Ramos (cell line): ENCODE data around the gene FAM24A.
"Not testable (repeated sequence)": the region's sequence is repeated elsewhere in the genome, so short reads cannot be mapped to it uniquely, and the experiment has no call there.

Experiments used
- in situ Hi-C: fragments of 300-500 bp; cut with MboI; formaldehyde crosslinking; loops from one replicate; pipeline ENCODE4 v1.14.3; 2022; ENCODE audit warnings: low sequenced_read_pairs; ENCODE audit not compliant: unreplicated experiment

The FAM24A gene

GRCh38 chr10:122910310-122910709 is at the start of gene FAM24A:
TSS of gene FAM24A (plus strand) at chr10:122910610. CDS start at chr10:122911635, 1,025 bp downstream.
- in situ Hi-C loops: no loop called here

DNA sequence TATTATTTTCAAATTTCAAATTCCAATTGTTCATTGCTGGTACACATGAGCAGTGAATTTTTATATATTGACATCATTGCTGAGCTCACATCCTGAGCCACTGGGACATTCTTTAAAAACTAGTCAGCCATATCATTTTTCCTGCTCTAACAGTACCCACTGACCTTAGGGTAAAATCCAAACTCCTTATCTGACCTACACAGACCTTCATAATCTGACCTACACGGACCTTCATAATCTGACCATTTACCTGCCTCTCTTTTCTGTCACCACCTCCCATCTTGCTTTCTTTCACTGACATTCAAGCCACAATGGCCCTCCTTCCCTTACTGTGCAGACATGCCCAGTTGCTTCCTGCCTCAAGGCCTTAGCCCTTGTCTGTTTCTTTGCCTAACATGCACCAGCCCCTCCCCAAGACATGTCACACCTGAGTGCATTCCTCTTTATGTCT is 48.7 kb upstream of the FAM24A start:
- in situ Hi-C loops: no loop called here

GRCh38 chr10:122863216-122864193 is 46.9 kb upstream of the FAM24A start:
- in situ Hi-C loops: no loop called here

DNA sequence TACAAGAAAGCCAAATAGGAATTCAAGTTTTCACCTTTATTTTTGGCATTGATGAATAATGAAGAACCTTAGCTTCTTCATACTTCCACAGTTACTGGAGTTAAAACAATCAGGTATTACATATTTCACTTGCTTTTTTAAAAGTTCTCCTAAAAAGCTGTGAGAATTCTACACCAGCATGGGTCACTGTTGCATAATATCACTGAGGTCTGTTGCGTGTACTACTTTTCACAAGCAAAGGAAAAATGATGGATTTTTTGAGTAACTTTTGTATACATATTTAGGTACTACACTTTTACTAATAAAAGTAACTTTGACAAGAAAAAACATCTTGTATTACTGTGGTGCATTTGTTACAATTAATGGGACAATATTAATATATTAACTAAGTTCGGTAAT is 46.2 kb upstream of the FAM24A start:
- in situ Hi-C loops: no loop called here

GRCh38 chr10:122864901-122865300 is 45.5 kb upstream of the FAM24A start:
- in situ Hi-C loops: no loop called here

GRCh38 chr10:122866757-122867482 is 43.5 kb upstream of the FAM24A start:
- in situ Hi-C loops: not testable (repeated sequence)

DNA sequence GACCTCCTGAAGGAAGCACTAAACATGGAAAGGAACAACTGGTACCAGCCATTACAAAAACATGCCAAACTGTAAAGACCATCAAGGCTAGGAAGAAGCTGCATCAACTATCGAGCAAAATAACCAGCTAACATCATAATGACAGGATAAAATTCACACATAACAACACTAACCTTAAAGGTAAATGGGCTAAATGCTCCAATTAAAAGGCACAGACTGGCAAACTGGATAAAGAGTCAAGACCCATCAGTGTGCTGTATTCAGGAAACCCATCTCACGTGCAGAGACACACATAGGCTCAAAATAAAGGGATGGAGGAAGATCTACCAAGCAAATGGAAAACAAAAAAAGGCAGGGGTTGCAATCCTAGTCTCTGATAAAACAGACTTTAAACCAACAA is 41.6 kb upstream of the FAM24A start:
- in situ Hi-C loops: not testable (repeated sequence)

- in situ Hi-C loops: not testable (repeated sequence)
Observed at GRCh38 chr10:122871947-122872346, 38.5 kb upstream of the FAM24A start.

DNA sequence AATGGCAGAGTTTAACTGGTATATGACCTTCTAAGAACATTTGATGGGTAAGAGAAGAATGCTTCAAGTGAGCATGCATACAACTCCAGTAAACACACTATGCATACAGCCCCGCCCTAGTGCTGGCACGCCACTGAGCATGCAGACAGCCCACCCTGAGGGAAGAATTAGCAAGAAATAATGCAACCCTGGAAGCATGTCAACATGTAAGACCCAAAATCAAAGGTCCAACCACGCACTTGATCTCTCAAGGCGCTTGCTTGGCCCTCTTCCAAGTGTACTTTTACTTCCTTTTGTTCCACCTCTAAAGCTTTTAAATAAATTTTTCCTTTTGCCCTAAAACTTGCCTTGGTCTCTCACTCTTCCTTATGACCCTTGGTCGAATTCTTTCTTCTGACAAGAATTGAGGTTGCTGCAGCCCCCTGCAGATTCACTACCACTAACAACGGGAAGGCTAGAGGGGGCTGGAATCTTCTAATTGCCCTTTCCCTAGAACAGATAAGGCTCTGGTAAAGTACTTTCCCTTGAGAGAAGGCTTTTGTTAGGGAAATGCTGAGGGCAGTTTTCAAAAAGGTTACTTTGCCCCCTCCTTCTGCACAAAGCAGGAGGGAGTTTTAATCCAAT is 34.5 kb upstream of the FAM24A start:
- in situ Hi-C loops: no loop called here

DNA sequence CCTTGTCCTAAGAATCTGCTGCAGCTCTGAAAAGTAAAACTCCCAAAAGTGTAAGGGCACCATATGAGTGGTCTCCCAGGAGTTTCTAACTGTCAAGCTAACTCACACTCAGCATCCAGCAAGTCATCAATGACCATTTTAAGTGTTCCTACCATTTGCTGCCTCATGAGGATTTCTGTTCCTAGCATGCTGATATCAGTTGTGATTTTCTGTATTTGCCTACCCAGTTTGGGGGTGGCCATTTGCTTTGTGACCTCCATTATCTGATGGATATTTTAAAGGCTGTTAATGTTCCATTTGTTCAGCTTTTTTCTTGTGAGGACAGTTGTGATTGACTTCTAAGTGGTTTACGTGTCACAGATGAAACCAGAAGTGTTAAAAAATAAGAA is 33.9 kb upstream of the FAM24A start:
- in situ Hi-C loops: no loop called here

DNA sequence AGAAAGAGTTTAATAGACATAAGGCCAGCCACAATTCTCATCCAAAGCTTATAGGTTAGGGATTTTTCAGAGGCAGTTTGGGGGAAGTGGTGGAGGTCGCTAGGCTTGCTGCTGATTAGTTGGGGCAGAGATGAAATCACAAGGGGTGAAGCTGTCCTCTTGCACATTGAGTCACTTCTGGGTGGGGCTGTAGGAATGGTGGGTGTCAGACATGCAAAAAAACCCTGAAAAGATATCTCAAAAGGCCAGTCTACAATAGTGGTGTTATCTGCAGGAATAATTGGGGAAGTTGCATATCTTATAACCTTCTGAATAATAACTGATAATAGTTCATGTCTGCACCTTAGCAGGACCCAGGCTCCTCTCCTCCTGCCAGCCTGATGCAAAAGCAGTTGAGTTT is 33.1 kb upstream of the FAM24A start:
- in situ Hi-C loops: no loop called here

- in situ Hi-C loops: no loop called here
Observed at GRCh38 chr10:122878799-122879338, 31.5 kb upstream of the FAM24A start.

- in situ Hi-C loops: no loop called here
Observed at GRCh38 chr10:122879339-122880273, 30.8 kb upstream of the FAM24A start, which contains the start of gene FAM24B. TSS of gene FAM24B (minus strand) at chr10:122879581. CDS start at chr10:122850515, 29,066 bp downstream.

DNA sequence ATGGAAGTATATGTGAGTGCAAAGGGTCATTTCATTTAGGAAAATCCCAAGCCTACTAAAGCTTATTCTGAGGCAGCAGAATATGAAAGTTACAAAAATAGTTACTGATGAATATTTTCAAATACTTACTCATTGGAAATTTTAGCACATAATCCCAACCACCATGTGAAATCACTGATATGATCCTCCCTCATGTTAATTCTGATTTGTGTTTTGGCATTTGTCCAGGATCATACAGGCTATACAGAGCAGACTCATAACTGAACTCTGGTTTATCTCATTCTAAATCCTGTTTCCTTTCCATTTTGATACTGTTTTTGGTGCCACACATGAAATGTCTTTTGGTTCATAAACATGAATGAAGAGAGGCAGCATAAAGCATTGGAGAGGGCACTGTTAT is 27.6 kb upstream of the FAM24A start:
- in situ Hi-C loops: no loop called here

GRCh38 chr10:122884166-122884565 is 26.2 kb upstream of the FAM24A start:
- in situ Hi-C loops: no loop called here

GRCh38 chr10:122894261-122894944 is 16.0 kb upstream of the FAM24A start:
- in situ Hi-C loops: no loop called here

- in situ Hi-C loops: not testable (repeated sequence)
Observed at GRCh38 chr10:122903861-122904260, 6.5 kb upstream of the FAM24A start.

GRCh38 chr10:122911889-122912484 is 1.6 kb downstream of the FAM24A start:
- in situ Hi-C loops: no loop called here
